Panc1 (cell line): ENCODE results near the gene SPINDOC. TPM values are rescaled to one million over a fixed set of nuclear protein-coding genes. Genes with fewer than 3 reads are reported as not detected.

Source experiments
- ATAC-seq: fragments of 200-7000 bp; cut with Tn5 transposase; 2 replicates; pipeline ENCODE4 v1.9.1; 2020; ENCODE audit warnings: mild to moderate bottlenecking, moderate library complexity
- BruUV-seq: library from RNA; stranded (reverse); fragments of 400-500 nt; replicated peaks from 2 replicates; lab custom pipeline; 2021; lab: Mats Ljungman, UMichigan
- CTCF ChIA-PET: fragments of 300-600 bp; sonication (Branson Sonifier 250); formaldehyde crosslinking; loops from one replicate; lab custom pipeline; 2022; ENCODE audit warnings: antibody characterized with exemption; lab: Charles Lee
- POLR2A ChIA-PET: fragments of 300-600 bp; sonication (Branson Sonifier 250); formaldehyde crosslinking; loops from one replicate; lab custom pipeline; 2022; ENCODE audit warnings: antibody characterized with exemption; lab: Charles Lee
- DNase-seq: peaks from one replicate; pipeline ENCODE4 v3.0.0-alpha.2; 2010; ENCODE audit warnings: low read depth, low spot score
- H3K27ac ChIP-seq: 2 replicates; pipeline ENCODE4 v1.5.1; 2011; ENCODE audit warnings: mild to moderate bottlenecking, low read length, inconsistent platforms
- H3K27me3 ChIP-seq: fragments of 200-500 bp; sonication (Bioruptor generic); 2 replicates; pipeline ENCODE4 v1.6.0; 2014; ENCODE audit warnings: low read length, inconsistent platforms; ENCODE audit not compliant: control insufficient read depth, insufficient read depth
- H3K36me3 ChIP-seq: fragments of 200-500 bp; sonication (Bioruptor generic); 2 replicates; pipeline ENCODE4 v1.5.1; 2014; ENCODE audit warnings: inconsistent platforms, mild to moderate bottlenecking, low read length, moderate library complexity; ENCODE audit not compliant: control insufficient read depth, insufficient read depth
- H3K4me1 ChIP-seq: 2 replicates; pipeline ENCODE4 v1.5.1; 2011; ENCODE audit warnings: inconsistent platforms, mild to moderate bottlenecking, low read length, moderate library complexity; ENCODE audit not compliant: control insufficient read depth, insufficient read depth
- H3K4me3 ChIP-seq, 2 experiments: 2 replicates each; pipeline ENCODE4 v1.5.1; 2011 to 2012; ENCODE audit warnings: low read depth in 2 of 2, low read length in 2 of 2, mild to moderate bottlenecking in 2 of 2, inconsistent platforms in 1 of 2, moderate library complexity in 1 of 2
- H3K9me3 ChIP-seq: fragments of 200-500 bp; sonication (Bioruptor generic); 2 replicates; pipeline ENCODE4 v1.5.1; 2014; ENCODE audit warnings: low read depth, mild to moderate bottlenecking, inconsistent platforms, low read length, moderate library complexity; ENCODE audit not compliant: control insufficient read depth, insufficient read depth
- CTCF ChIP-seq: fragments of 450-650 bp; IDR thresholded peaks from 2 replicates; pipeline ENCODE4 v1.5.1; 2017; ENCODE audit warnings: mild to moderate bottlenecking
- POLR2AphosphoS5 ChIP-seq: IDR thresholded peaks from 2 replicates; pipeline ENCODE4 v1.6.1; 2012; ENCODE audit warnings: mild to moderate bottlenecking, low read depth, low read length, moderate library complexity
- REST ChIP-seq, 2 experiments: IDR thresholded peaks; 2 replicates each; pipeline ENCODE4 v1.6.1; 2011 to 2012; ENCODE audit warnings: low read depth in 2 of 2, control low read depth in 1 of 2, low read length in 1 of 2, mild to moderate bottlenecking in 1 of 2, moderate library complexity in 1 of 2; ENCODE audit not compliant: insufficient read depth in 1 of 2
- SIN3A ChIP-seq: IDR thresholded peaks from 2 replicates; pipeline ENCODE4 v1.6.1; 2012; ENCODE audit warnings: low read depth, mild to moderate bottlenecking, low read length, moderate library complexity, borderline replicate concordance; ENCODE audit not compliant: insufficient read depth
- TCF7L2 ChIP-seq: IDR thresholded peaks from 2 replicates; pipeline ENCODE4 v1.6.1; 2011; ENCODE audit warnings: mild to moderate bottlenecking, low read depth, low read length, inconsistent platforms
- in situ Hi-C: cut with HindIII; loops from 2 replicates; pipeline ENCODE4 v1.10.0; 2016; ENCODE audit warnings: low sequenced_read_pairs, low pct_unique_long_range_greater_than_20kb
- intact Hi-C: fragments of 100-400 bp; cut with micrococcal nuclease; formaldehyde crosslinking; loops from one replicate; pipeline ENCODE4 v1.10.0; 2022; ENCODE audit not compliant: unreplicated experiment
- total RNA-seq: library from RNA; stranded (reverse); gene quantifications from one replicate; pipeline ENCODE4 v1.2.1, GENCODE V29; 2021; ENCODE audit not compliant: unreplicated experiment

The SPINDOC gene
- total RNA-seq, 1 experiment from 2014 or later, result 59.1 TPM

GRCh38 chr11:63793161-63793560 is 20.1 kb upstream of the SPINDOC start:
- intact Hi-C loops, result no loop called here
- in situ Hi-C loops, result no loop called here
- CTCF ChIA-PET, result no interaction called here

GRCh38 chr11:63795066-63795465 is 18.2 kb upstream of the SPINDOC start:
- Histone ChIP-seq H3K9me3 (no peaks in the 10 kb centered on the region), H3K27me3 (no peaks in the 10 kb centered on the region), H3K4me3 (no peak overlapping the region), H3K36me3 (no peaks in the 10 kb centered on the region), H3K4me1 (no peaks in the 10 kb centered on the region), H3K27ac (no peak overlapping the region)
- CTCF ChIA-PET, result no interaction called here
- POLR2A ChIA-PET, result no interaction called here
- no peak for DNase-seq
- TF ChIP-seq TCF7L2 (no peak), REST (IDR thresholded peaks at IDR 0.05; ENCODE audit: insufficient read depth in 1 of 2, low read depth in 2 of 2, low read length in 1 of 2) (no peak), POLR2AphosphoS5 (no peak), CTCF (no peak), SIN3A (no peak)
- no peak for ATAC-seq
- in situ Hi-C loops, result no loop called here
- BruUV-seq, result no TSS peak
- intact Hi-C loops, result no loop called here

More at GRCh38 chr11:63793161-63793560, 20.1 kb upstream of the SPINDOC start:
- no TSS peak for BruUV-seq
- POLR2A ChIA-PET, result no interaction called here
- H3K4me3 ChIP-seq, result no peak overlapping the region
- H3K27me3 ChIP-seq, result no peaks in the 10 kb centered on the region
- no peak overlapping the region for H3K27ac ChIP-seq
- ATAC-seq (no peak), DNase-seq (no peak)
- no peak for TF ChIP-seq CTCF
- TF ChIP-seq POLR2AphosphoS5, result no peak
- TF ChIP-seq SIN3A, result no peak
- no peak for TF ChIP-seq REST (IDR thresholded peaks at IDR 0.05; ENCODE audit: insufficient read depth in 1 of 2, low read depth in 2 of 2, low read length in 1 of 2)
- no peak for TF ChIP-seq TCF7L2
- no peaks in the 10 kb centered on the region for H3K36me3 ChIP-seq
- no peaks in the 10 kb centered on the region for H3K4me1 ChIP-seq
- no peaks in the 10 kb centered on the region for H3K9me3 ChIP-seq
